Activated naive CD4-positive, alpha-beta T cell treated with anti-CD3 and anti-CD28 coated beads for 36 hours (primary cell): ENCODE data around the gene TYK2. TPM values are rescaled to one million over a fixed set of nuclear protein-coding genes. Genes with fewer than 3 reads are reported as not detected.
"Not testable (repeated sequence)": the region's sequence is repeated elsewhere in the genome, so short reads cannot be mapped to it uniquely, and the experiment has no call there.

Experiments
- CTCF ChIA-PET: fragments of 350-600 bp; sonication (Branson Sonifier 250); formaldehyde crosslinking; loops from one replicate; lab custom pipeline; 2021; ENCODE audit warnings: antibody characterized with exemption; lab: Charles Lee
- DNase-seq: peaks from one replicate; pipeline ENCODE4 v3.0.0-alpha.2; 2020
- H3K27ac Mint-ChIP-seq: one replicate; pipeline ENCODE4 v1.8.0; 2021; ENCODE audit warnings: mild to moderate bottlenecking, mixed read lengths
- H3K27me3 Mint-ChIP-seq: one replicate; pipeline ENCODE4 v1.8.0; 2021; ENCODE audit warnings: low read depth, mixed read lengths
- H3K36me3 Mint-ChIP-seq: one replicate; pipeline ENCODE4 v1.8.0; 2021; ENCODE audit warnings: low read depth, mixed read lengths
- H3K4me1 Mint-ChIP-seq: one replicate; pipeline ENCODE4 v1.8.0; 2021; ENCODE audit warnings: low read depth, mixed read lengths
- H3K4me3 Mint-ChIP-seq: one replicate; pipeline ENCODE4 v1.8.0; 2021; ENCODE audit warnings: mild to moderate bottlenecking, moderate library complexity, mixed read lengths
- H3K9me3 Mint-ChIP-seq: one replicate; pipeline ENCODE4 v1.8.0; 2021; ENCODE audit warnings: mixed read lengths
- intact Hi-C: fragments of 100-400 bp; cut with micrococcal nuclease; formaldehyde crosslinking; loops from one replicate; pipeline ENCODE4 v1.15.1; 2023
- total RNA-seq, 2 experiments: library from RNA; stranded (reverse); gene quantifications; one replicate each; pipeline ENCODE4 v1.2.3, GENCODE V29; 2021

Gene TYK2
- total RNA-seq, 2 experiments from 2014 or later: 175 to 190 TPM

DNA sequence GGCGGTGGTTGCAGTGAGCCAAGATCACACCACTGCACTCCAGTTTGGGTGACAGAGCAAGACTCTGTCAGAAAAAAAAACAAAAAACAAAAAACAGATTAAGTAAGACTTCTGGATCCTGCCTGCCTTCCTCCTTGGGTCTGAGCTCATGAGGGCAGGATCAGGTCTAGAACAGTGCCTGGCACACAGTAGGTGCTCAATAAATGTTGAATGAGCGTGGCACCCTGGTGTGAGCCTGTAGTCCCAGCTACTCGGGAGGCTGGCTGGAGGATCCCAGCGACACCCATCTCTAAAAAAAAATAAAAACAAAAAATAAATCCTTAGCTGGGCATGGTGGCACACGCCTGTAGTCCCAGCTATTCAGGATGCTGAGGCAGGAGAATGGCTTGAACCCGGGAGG, 25.8 kb upstream of the TYK2 start:
- Mint-ChIP-seq H3K27ac (no peak overlapping the region), H3K27me3 (no peaks in the 10 kb centered on the region), H3K4me1 (peaks cover 62% of the 10 kb centered on the region), H3K36me3 (peaks cover 4% of the 10 kb centered on the region), H3K4me3 (no peak overlapping the region), H3K9me3 (no peaks in the 10 kb centered on the region)
- DNase-seq: no peak
- intact Hi-C loops: no loop called here
- CTCF ChIA-PET: interaction anchor here (0.8 to 11.4 kb wide), 10 partner anchors 9 to 173 kb away, joined by 3 to 142 read pairs (median 7); partner anchors contain the start of gene PDE4A

DNA sequence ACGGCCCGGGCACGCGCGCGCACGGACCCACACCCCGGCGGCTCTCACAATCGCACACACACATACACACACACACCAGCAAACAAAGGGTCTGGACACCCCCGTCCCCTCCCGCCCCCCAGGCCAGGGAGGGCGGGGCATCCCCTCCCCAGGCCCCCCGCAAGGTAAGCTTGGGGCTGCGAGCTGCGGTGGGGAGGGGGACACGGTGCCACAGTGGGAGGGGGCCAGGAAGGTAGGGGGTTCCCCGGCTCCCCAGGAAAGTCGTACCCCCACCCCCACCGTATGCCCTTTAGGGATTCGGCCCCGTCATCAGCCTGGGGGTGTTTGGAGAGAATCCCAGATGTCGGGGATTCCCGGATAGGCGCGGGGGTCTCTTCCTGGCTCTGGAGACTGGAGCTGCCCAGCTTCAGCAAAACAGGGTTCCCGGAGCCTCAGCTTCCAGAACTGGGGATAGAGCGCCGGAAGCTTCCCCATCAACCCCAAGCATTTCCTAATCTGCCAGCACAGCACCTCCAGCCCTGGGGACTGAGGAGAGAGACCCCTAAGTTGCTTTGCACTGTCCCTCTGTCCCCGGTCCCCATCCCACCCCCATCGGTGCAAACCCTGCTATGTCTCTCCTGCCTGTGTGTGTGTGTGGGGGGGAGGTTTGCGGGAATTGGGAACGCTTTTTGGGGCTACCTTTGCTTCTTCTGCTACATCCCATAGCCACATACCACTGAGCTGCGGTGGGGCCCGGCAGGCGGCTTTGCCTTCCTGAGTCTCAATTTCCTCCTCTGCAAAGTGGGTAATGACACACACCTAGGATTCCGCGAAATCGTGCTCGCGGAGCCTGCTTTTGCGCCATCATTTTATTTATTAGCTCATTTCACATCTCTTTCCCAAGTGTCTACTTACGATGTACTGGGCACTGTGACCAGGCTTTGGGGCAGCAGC, 24.8 kb upstream of the TYK2 start:
- Mint-ChIP-seq H3K27ac (peak overlapping the region; percentile 77), H3K4me1 (peaks cover 69% of the 10 kb centered on the region), H3K4me3 (peak overlapping the region; percentile 91), H3K36me3 (peaks cover 6% of the 10 kb centered on the region), H3K9me3 (no peaks in the 10 kb centered on the region), H3K27me3 (no peaks in the 10 kb centered on the region)
- DNase-seq: peak; percentile 78
- CTCF ChIA-PET: interaction anchor here (0.5 to 11.4 kb wide), 15 partner anchors 10 to 378 kb away, joined by 3 to 142 read pairs (median 5); partner anchors contain the start of genes PDE4A and TYK2
- intact Hi-C loops: loop anchor here (1.0 to 5.0 kb wide), 5 partner anchors 20 to 292 kb away; no protein-coding TSS in a partner anchor

DNA sequence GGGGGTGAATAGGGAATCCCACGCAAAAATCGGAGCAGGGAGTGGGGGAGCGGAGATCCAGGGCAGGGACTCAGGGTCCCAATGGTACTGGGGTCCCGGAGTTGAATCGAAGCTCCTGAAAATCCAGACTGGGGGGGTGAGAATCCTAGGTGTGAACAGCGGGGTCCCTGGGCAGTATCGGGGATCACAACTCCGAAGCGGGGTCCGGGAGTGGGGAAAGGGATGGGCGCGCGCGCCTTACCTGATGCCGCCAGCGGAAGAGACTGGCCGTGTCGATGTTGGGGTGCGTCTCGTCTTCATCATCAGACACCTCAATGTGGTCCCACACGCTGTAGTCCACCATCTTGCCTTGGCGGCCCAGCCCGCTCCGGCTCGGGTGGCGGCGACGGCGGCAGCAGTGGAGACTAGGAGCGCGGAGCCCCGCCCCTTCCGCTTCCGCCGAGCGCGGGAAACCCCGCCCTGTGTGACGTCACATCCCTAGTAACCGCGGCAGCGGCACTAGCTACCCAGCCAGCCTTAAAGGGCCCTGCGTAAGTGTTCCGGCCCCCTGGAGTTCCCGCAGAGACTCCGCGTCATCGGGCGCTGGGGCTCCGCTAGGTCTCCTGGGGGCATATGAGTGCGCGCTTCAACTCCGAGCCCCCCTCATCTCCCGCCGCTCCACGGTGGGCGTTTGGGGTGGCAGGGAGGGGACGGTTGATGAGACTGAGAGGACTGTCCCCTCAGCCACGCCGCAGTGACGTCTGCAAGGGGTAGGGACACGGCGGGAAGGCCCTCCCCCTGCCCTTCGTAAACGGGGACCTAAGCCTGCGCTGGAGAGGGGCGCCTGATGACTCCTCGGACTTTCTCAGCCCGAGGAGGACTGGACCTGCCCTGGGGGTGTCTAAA, 23.0 kb upstream of the TYK2 start, which contains the start of gene CDC37:
Gene CDC37, minus strand, starts transcription at position 406 of the 885 bp plus-strand sequence. Its CDS starts 63 bp downstream, at position 343.
- peak within 1 kb of the TSS; percentile 91 for H3K4me3 Mint-ChIP-seq
- H3K27me3 Mint-ChIP-seq: no peaks in the 10 kb centered on the region
- peaks cover 65% of the 10 kb centered on the region for H3K4me1 Mint-ChIP-seq
- intact Hi-C loops: loop anchor here (1.0 to 5.0 kb wide), 6 partner anchors 13 to 294 kb away; no protein-coding TSS in a partner anchor
- peaks cover 8% of the 10 kb centered on the region for H3K36me3 Mint-ChIP-seq
- CTCF ChIA-PET: interaction anchor here (0.6 to 11.4 kb wide), 11 partner anchors 12 to 243 kb away, joined by 3 to 142 read pairs (median 10); partner anchors contain the start of gene PDE4A
- H3K27ac Mint-ChIP-seq: peak within 1 kb of the TSS; percentile 77
- DNase-seq: peak; percentile 98
- no peaks in the 10 kb centered on the region for H3K9me3 Mint-ChIP-seq

DNA sequence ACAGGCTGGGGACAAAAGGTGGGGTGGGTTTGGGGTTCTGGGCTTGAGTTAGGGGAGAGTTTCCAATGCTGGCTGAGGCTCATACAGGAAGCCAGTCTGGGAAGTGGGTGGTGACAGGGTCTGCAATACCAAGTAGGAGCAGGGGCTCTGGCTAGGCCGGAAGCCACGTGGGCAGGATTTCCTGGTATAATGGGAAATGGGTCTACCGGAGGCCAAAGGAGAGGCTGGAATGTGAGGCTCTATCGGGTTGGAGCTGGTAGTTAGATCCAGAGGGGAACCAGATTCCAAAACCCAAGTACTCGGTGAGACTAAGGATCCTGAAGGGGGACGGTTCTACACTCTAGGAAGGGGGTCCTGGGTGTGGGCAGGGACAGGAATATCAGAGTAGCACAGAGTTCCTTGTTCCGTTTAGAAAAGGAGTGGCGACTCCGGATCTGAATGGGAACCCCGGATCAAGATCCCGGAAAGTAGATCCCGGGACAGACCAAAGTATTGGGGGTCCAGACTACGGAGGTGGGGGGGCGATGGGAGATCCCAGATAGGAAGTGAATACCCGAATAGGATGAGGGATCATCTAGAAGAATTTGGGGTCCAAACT, 22.2 kb upstream of the TYK2 start:
- DNase-seq: no peak
- H3K4me3 Mint-ChIP-seq: peak overlapping the region; percentile 91
- peak overlapping the region; percentile 77 for H3K27ac Mint-ChIP-seq
- H3K36me3 Mint-ChIP-seq: peaks cover 11% of the 10 kb centered on the region
- intact Hi-C loops: loop anchor here (1.0 to 5.0 kb wide), 2 partner anchors 14 to 295 kb away; no protein-coding TSS in a partner anchor
- peaks cover 60% of the 10 kb centered on the region for H3K4me1 Mint-ChIP-seq
- no peaks in the 10 kb centered on the region for H3K9me3 Mint-ChIP-seq
- no peaks in the 10 kb centered on the region for H3K27me3 Mint-ChIP-seq
- CTCF ChIA-PET: interaction anchor here (2.1 to 11.4 kb wide), 7 partner anchors 11 to 81 kb away, joined by 7 to 142 read pairs (median 30); no protein-coding TSS in a partner anchor

DNA sequence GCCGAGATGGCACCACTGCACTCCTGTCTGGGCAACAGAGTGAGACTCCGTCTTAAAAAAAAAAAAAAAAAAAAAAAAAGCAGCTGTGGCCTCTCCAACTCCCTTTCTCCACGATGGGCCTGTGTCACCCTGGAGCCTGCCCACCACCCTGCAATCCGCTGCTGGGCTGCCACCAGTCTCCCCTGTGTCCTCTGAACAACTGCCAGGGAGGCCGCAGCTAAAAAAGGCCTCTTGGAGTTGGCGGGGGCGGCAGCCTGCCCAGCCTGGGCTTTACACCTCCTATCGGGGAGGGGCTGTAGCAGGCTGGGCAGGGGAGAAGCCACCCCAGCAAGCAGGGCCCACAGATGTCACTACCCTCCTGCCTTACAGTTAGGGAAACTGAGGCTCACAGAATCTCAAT, 19.5 kb upstream of the TYK2 start:
- Mint-ChIP-seq H3K27ac (no peak overlapping the region), H3K27me3 (no peaks in the 10 kb centered on the region), H3K4me1 (peaks cover 40% of the 10 kb centered on the region), H3K9me3 (no peaks in the 10 kb centered on the region), H3K4me3 (no peak overlapping the region), H3K36me3 (peaks cover 23% of the 10 kb centered on the region)
- DNase-seq: no peak
- intact Hi-C loops: loop anchor here (5.0 kb wide), 1 partner anchor 297 kb away; no protein-coding TSS in a partner anchor
- CTCF ChIA-PET: interaction anchor here (1.3 to 11.4 kb wide), 4 partner anchors 8 to 24 kb away, joined by 6 to 142 read pairs (median 18); no protein-coding TSS in a partner anchor

DNA sequence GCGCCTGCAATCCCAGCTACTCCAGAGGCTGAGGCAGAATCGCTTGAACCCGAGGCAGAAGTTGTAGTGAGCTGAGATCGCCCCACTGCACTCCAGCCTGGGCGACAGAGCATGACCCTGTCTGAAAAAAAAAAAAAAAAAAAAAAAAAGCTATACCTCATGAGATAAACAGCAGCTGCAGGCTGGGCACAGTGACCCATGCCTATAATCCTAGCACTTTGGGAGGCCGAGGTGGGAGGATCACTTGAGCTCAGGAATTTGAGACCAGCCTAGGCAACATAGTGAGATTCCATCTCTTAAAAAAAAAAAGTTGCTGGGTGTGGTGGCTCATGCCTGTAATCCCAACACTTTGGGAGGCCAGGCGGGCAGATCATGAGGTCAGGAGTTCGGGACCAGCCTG, 19.0 kb upstream of the TYK2 start:
- not testable (repeated sequence) for H3K27ac Mint-ChIP-seq

DNA sequence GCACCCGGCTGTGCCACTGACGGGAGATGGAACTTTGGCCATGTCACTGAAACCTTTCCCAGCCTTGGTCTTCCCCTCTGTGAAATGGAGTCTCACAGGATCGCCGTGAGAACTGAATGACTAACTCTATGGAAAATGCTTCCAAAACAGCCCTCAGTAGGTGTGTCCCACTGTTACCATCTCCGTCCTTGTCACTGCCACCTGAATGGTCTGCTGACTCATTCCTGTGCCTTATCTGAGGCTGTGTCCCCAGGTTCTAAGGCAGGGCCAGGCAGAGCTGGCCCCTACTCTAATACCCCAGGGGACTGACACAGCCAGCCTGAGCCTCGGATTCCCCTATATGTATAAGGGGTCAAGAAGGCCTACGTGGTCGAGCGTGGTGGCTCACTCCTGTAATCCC, 18.4 kb upstream of the TYK2 start:
- no peak for DNase-seq
- Mint-ChIP-seq H3K4me3 (no peak overlapping the region), H3K9me3 (no peaks in the 10 kb centered on the region), H3K4me1 (peaks cover 33% of the 10 kb centered on the region), H3K27me3 (no peaks in the 10 kb centered on the region), H3K27ac (peak overlapping the region; percentile 30), H3K36me3 (peaks cover 25% of the 10 kb centered on the region)
- intact Hi-C loops: no loop called here
- CTCF ChIA-PET: interaction anchor here (0.6 to 11.4 kb wide), 3 partner anchors 10 to 67 kb away, joined by 3 to 142 read pairs (median 6); no protein-coding TSS in a partner anchor

More for the DNA sequence above, 19.0 kb upstream of the TYK2 start:
- Mint-ChIP-seq H3K36me3 (peaks cover 23% of the 10 kb centered on the region), H3K4me1 (peaks cover 35% of the 10 kb centered on the region)
- DNase-seq, H3K9me3 Mint-ChIP-seq, H3K27me3 Mint-ChIP-seq, intact Hi-C loops, H3K4me3 Mint-ChIP-seq: not testable (repeated sequence)
- CTCF ChIA-PET: interaction anchor here (0.6 to 11.4 kb wide), 4 partner anchors 8 to 67 kb away, joined by 3 to 142 read pairs (median 18); no protein-coding TSS in a partner anchor

DNA sequence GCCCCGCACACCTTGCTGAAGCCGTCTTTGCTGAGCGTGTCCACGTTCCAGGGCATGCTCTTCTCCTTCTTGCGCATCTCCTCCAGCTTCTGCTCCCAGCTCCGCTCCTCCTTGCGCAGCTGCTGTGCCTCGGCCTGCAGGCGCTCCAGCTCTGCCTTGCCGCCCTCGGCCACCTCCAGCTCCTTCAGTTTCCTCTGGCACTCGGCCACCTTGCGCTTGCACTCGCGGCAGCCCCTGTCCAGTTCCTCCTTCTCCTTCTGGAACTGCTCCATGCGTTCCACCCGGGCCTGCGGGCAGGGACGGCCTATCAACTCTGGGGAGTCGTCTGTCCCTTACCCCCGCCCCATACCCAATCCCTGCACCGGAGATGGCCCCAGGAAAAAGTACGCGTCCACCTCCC, 15.5 kb upstream of the TYK2 start:
- DNase-seq: no peak
- no peak overlapping the region for H3K27ac Mint-ChIP-seq
- peaks cover 19% of the 10 kb centered on the region for H3K4me1 Mint-ChIP-seq
- peaks cover 28% of the 10 kb centered on the region for H3K36me3 Mint-ChIP-seq
- H3K4me3 Mint-ChIP-seq: no peak overlapping the region
- no peaks in the 10 kb centered on the region for H3K27me3 Mint-ChIP-seq
- CTCF ChIA-PET: interaction anchor here (0.7 to 1.0 kb wide), 2 partner anchors 136 to 137 kb away, joined by 4 to 5 read pairs; no protein-coding TSS in a partner anchor
- H3K9me3 Mint-ChIP-seq: no peaks in the 10 kb centered on the region
- intact Hi-C loops: no loop called here

DNA sequence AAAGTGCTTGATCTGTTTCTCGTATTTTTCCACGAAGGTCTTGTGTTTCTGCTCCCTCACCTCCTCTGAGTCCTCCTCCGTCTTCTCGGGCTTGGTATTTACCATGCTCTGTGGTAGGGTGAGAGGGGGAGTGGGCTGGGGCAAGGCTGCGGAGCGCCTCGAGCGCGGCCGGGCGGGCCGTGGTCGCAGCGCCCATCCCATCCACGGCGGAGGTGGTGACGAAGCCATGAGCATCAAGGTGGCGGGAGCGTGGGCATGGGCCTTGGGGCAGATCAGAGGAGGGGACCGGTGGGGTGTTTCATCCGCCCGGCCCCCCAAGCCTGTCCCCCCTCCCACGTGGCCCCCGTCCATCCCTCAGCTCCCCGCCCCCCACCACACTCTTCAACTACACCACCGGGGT, 15.1 kb upstream of the TYK2 start:
- no peak overlapping the region for H3K4me3 Mint-ChIP-seq
- intact Hi-C loops: no loop called here
- H3K27ac Mint-ChIP-seq: no peak overlapping the region
- peaks cover 17% of the 10 kb centered on the region for H3K4me1 Mint-ChIP-seq
- DNase-seq: no peak
- H3K36me3 Mint-ChIP-seq: peaks cover 31% of the 10 kb centered on the region
- no peaks in the 10 kb centered on the region for H3K9me3 Mint-ChIP-seq
- CTCF ChIA-PET: interaction anchor here (0.7 to 5.5 kb wide), 2 partner anchors 125 to 135 kb away, joined by 4 to 61 read pairs; partner anchors contain the start of gene ICAM1
- no peaks in the 10 kb centered on the region for H3K27me3 Mint-ChIP-seq

DNA sequence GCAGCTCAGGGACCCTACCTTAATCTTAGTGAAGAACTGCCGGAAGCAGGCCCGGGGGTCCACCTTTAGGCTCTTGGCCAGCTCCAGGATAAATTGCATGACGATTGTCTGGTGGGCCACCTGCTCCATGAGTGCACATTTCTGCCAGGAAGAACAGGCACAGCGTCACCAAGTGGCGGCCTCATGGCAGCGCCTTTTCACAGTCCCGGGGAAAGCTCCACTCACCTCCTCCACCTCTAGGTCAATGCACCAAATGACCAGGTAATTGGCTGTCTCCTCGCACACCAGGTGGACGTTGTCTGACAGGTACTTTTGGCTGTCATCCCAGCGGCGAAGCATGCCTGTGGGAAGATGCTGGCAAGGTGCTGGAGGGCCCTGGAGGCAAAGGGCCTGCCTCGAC, 14.6 kb upstream of the TYK2 start:
- DNase-seq: no peak
- Mint-ChIP-seq H3K4me1 (peaks cover 13% of the 10 kb centered on the region), H3K27me3 (no peaks in the 10 kb centered on the region), H3K27ac (no peak overlapping the region), H3K4me3 (no peak overlapping the region), H3K36me3 (peaks cover 29% of the 10 kb centered on the region), H3K9me3 (no peaks in the 10 kb centered on the region)
- CTCF ChIA-PET: interaction anchor here (5.5 kb wide), 1 partner anchor 125 kb away, joined by 61 read pairs; the partner anchor contains the start of gene ICAM1
- intact Hi-C loops: no loop called here

DNA sequence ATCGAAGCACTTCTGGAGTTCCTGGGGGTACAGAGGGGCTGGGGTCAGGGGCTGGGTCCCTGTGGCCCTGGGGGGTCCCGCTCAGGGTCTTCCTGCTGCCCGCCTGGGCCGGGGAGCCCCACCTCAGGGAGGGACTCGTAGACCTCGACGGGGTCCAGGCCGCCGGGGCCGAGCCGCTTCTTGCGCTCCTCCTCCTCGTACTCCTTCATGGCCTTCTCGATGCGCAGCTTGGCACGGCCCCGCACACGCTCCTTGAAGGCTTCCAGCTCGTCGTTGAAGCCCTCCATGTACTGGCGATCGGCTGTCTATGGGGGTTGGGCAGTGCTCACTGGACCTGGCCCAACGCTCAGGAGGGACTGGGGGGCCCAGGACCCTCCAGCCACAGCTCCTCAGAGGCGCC, 12.8 kb upstream of the TYK2 start:
- no peak overlapping the region for H3K27ac Mint-ChIP-seq
- intact Hi-C loops: no loop called here
- no peak overlapping the region for H3K4me3 Mint-ChIP-seq
- no peaks in the 10 kb centered on the region for H3K9me3 Mint-ChIP-seq
- peaks cover 27% of the 10 kb centered on the region for H3K36me3 Mint-ChIP-seq
- H3K27me3 Mint-ChIP-seq: no peaks in the 10 kb centered on the region
- H3K4me1 Mint-ChIP-seq: peaks cover 3% of the 10 kb centered on the region
- CTCF ChIA-PET: interaction anchor here (1.1 to 5.5 kb wide), 4 partner anchors 28 to 133 kb away, joined by 3 to 61 read pairs (median 22); partner anchors contain the start of gene ICAM1
- DNase-seq: no peak
